NOMO-1 treated with DMSO at 0.1 percent for 48 hours (cell line): ENCODE results near the gene MAMLD1.

Experiments used
- DNase-seq: peaks from one replicate; lab custom pipeline; 2025; ENCODE audit not compliant: unreplicated experiment; lab: John Stamatoyannopoulos, UW

MAMLD1 gene

DNA sequence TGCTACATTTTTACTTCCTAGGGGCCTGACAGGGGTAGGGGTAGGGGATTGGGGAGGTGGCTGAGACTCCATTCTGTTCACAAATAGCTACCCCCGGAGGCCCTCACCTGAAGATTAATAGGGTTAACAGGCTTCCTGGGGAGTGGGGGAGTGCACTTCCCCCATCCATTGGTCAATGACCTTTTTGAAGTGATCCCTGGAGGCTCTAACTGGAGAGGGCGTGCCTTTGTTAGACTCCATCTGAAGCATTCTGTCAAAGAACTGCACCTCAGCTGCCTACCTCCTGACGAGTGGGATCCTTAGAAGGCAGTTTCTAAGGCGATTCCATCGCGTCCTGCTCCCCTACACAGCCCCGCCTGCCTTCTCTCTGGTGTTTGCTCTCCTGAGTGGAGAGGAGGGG is 195.3 kb downstream of the MAMLD1 start:
- DNase-seq = no peak
